Panc1 (cell line): ENCODE results near the gene CSF3R. TPM values are rescaled to one million over a fixed set of nuclear protein-coding genes. Genes with fewer than 3 reads are reported as not detected.

Experiments
- ATAC-seq: fragments of 200-7000 bp; cut with Tn5 transposase; 2 replicates; pipeline ENCODE4 v1.9.1; 2020; ENCODE audit warnings: mild to moderate bottlenecking, moderate library complexity
- BruUV-seq: library from RNA; stranded (reverse); fragments of 400-500 nt; replicated peaks from 2 replicates; lab custom pipeline; 2021; lab: Mats Ljungman, UMichigan
- CTCF ChIA-PET: fragments of 300-600 bp; sonication (Branson Sonifier 250); formaldehyde crosslinking; loops from one replicate; lab custom pipeline; 2022; ENCODE audit warnings: antibody characterized with exemption; lab: Charles Lee
- POLR2A ChIA-PET: fragments of 300-600 bp; sonication (Branson Sonifier 250); formaldehyde crosslinking; loops from one replicate; lab custom pipeline; 2022; ENCODE audit warnings: antibody characterized with exemption; lab: Charles Lee
- DNase-seq: peaks from one replicate; pipeline ENCODE4 v3.0.0-alpha.2; 2010; ENCODE audit warnings: low read depth, low spot score
- H3K27ac ChIP-seq: 2 replicates; pipeline ENCODE4 v1.5.1; 2011; ENCODE audit warnings: mild to moderate bottlenecking, low read length, inconsistent platforms
- H3K27me3 ChIP-seq: fragments of 200-500 bp; sonication (Bioruptor generic); 2 replicates; pipeline ENCODE4 v1.6.0; 2014; ENCODE audit warnings: low read length, inconsistent platforms; ENCODE audit not compliant: control insufficient read depth, insufficient read depth
- H3K36me3 ChIP-seq: fragments of 200-500 bp; sonication (Bioruptor generic); 2 replicates; pipeline ENCODE4 v1.5.1; 2014; ENCODE audit warnings: inconsistent platforms, mild to moderate bottlenecking, low read length, moderate library complexity; ENCODE audit not compliant: control insufficient read depth, insufficient read depth
- H3K4me1 ChIP-seq: 2 replicates; pipeline ENCODE4 v1.5.1; 2011; ENCODE audit warnings: inconsistent platforms, mild to moderate bottlenecking, low read length, moderate library complexity; ENCODE audit not compliant: control insufficient read depth, insufficient read depth
- H3K4me3 ChIP-seq, 2 experiments: 2 replicates each; pipeline ENCODE4 v1.5.1; 2011 to 2012; ENCODE audit warnings: low read depth in 2 of 2, low read length in 2 of 2, mild to moderate bottlenecking in 2 of 2, inconsistent platforms in 1 of 2, moderate library complexity in 1 of 2
- H3K9me3 ChIP-seq: fragments of 200-500 bp; sonication (Bioruptor generic); 2 replicates; pipeline ENCODE4 v1.5.1; 2014; ENCODE audit warnings: low read depth, mild to moderate bottlenecking, inconsistent platforms, low read length, moderate library complexity; ENCODE audit not compliant: control insufficient read depth, insufficient read depth
- POLR2AphosphoS5 ChIP-seq: IDR thresholded peaks from 2 replicates; pipeline ENCODE4 v1.6.1; 2012; ENCODE audit warnings: mild to moderate bottlenecking, low read depth, low read length, moderate library complexity
- REST ChIP-seq, 2 experiments: IDR thresholded peaks; 2 replicates each; pipeline ENCODE4 v1.6.1; 2011 to 2012; ENCODE audit warnings: low read depth in 2 of 2, control low read depth in 1 of 2, low read length in 1 of 2, mild to moderate bottlenecking in 1 of 2, moderate library complexity in 1 of 2; ENCODE audit not compliant: insufficient read depth in 1 of 2
- SIN3A ChIP-seq: IDR thresholded peaks from 2 replicates; pipeline ENCODE4 v1.6.1; 2012; ENCODE audit warnings: low read depth, mild to moderate bottlenecking, low read length, moderate library complexity, borderline replicate concordance; ENCODE audit not compliant: insufficient read depth
- TCF7L2 ChIP-seq: IDR thresholded peaks from 2 replicates; pipeline ENCODE4 v1.6.1; 2011; ENCODE audit warnings: mild to moderate bottlenecking, low read depth, low read length, inconsistent platforms
- in situ Hi-C: cut with HindIII; loops from 2 replicates; pipeline ENCODE4 v1.10.0; 2016; ENCODE audit warnings: low sequenced_read_pairs, low pct_unique_long_range_greater_than_20kb
- intact Hi-C: fragments of 100-400 bp; cut with micrococcal nuclease; formaldehyde crosslinking; loops from one replicate; pipeline ENCODE4 v1.10.0; 2022; ENCODE audit not compliant: unreplicated experiment
- total RNA-seq: library from RNA; stranded (reverse); gene quantifications from one replicate; pipeline ENCODE4 v1.2.1, GENCODE V29; 2021; ENCODE audit not compliant: unreplicated experiment
- TF ChIP-seq, protein P1 (sequence below): fragments of 450-650 bp; IDR thresholded peaks from 2 replicates; pipeline ENCODE4 v1.5.1; 2017; ENCODE audit warnings: mild to moderate bottlenecking

Gene CSF3R
- total RNA-seq, 1 experiment from 2014 or later: 0.31 TPM

DNA sequence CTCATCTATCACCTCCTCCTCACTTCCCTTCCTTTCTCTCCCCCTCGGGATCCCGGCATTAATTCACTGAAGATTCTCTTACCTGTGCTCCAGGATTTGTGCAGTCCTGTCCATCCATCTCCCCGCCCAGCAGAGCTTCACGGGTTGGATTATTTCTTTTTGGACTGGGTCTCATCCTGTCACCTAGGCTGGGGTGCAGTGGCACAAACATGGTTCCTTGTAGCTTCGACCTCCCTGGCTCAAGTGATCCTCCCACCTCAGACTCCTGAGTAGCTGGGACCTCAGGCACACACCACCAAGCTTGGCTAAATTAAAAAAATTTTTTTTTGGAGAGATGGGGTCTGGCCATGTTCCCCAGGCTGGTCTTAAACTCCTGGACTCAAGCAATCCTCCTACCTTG, 12.3 kb upstream of the CSF3R start:
- TF ChIP-seq, protein P1, sequence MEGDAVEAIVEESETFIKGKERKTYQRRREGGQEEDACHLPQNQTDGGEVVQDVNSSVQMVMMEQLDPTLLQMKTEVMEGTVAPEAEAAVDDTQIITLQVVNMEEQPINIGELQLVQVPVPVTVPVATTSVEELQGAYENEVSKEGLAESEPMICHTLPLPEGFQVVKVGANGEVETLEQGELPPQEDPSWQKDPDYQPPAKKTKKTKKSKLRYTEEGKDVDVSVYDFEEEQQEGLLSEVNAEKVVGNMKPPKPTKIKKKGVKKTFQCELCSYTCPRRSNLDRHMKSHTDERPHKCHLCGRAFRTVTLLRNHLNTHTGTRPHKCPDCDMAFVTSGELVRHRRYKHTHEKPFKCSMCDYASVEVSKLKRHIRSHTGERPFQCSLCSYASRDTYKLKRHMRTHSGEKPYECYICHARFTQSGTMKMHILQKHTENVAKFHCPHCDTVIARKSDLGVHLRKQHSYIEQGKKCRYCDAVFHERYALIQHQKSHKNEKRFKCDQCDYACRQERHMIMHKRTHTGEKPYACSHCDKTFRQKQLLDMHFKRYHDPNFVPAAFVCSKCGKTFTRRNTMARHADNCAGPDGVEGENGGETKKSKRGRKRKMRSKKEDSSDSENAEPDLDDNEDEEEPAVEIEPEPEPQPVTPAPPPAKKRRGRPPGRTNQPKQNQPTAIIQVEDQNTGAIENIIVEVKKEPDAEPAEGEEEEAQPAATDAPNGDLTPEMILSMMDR: no peak
- no peak for TF ChIP-seq TCF7L2
- no peak for TF ChIP-seq POLR2AphosphoS5
- no peak for TF ChIP-seq SIN3A
- TF ChIP-seq REST (IDR thresholded peaks at IDR 0.05; ENCODE audit: insufficient read depth in 1 of 2, low read depth in 2 of 2, low read length in 1 of 2): no peak
- ChIA-PET POLR2A (no interaction called here), CTCF (no interaction called here)
- no peak for DNase-seq
- intact Hi-C loops (no loop called here), in situ Hi-C loops (no loop called here)
- no peak overlapping the region for H3K27ac ChIP-seq
- H3K4me1 ChIP-seq: no peaks in the 10 kb centered on the region
- no TSS peak for BruUV-seq
- peaks cover 5% of the 10 kb centered on the region for H3K27me3 ChIP-seq
- ATAC-seq: no peak
- no peaks in the 10 kb centered on the region for H3K9me3 ChIP-seq
- H3K4me3 ChIP-seq: no peak overlapping the region
- H3K36me3 ChIP-seq: no peaks in the 10 kb centered on the region

- no peak for TF ChIP-seq REST (IDR thresholded peaks at IDR 0.05; ENCODE audit: insufficient read depth in 1 of 2, low read depth in 2 of 2, low read length in 1 of 2)
- TF ChIP-seq POLR2AphosphoS5: no peak
- TF ChIP-seq TCF7L2: no peak
- TF ChIP-seq, protein P1: no peak
- no peak for TF ChIP-seq SIN3A
- Histone ChIP-seq H3K4me3 (no peak overlapping the region), H3K27ac (no peak overlapping the region), H3K27me3 (peaks cover 5% of the 10 kb centered on the region), H3K4me1 (no peaks in the 10 kb centered on the region), H3K9me3 (no peaks in the 10 kb centered on the region), H3K36me3 (no peaks in the 10 kb centered on the region)
- BruUV-seq: no TSS peak
- CTCF ChIA-PET: no interaction called here
- in situ Hi-C loops (no loop called here), intact Hi-C loops (no loop called here)
- ATAC-seq (no peak), DNase-seq (no peak)
- POLR2A ChIA-PET: interaction anchor here (0.6 kb wide), 1 partner anchor 11 kb away, joined by 5 read pairs; no protein-coding TSS in a partner anchor
Observed at GRCh38 chr1:36493524-36493923, 10.8 kb upstream of the CSF3R start.
